HG02623 (cell line): ENCODE data around the gene DDX1.
"Not testable (repeated sequence)": the region's sequence is repeated elsewhere in the genome, so short reads cannot be mapped to it uniquely, and the experiment has no call there.

Experiments used
- ATAC-seq: cut with Tn5 transposase; IDR thresholded peaks from one replicate; pipeline ENCODE4 v1.9.1; 2021; ENCODE audit warnings: moderate library complexity; ENCODE audit not compliant: unreplicated experiment

DDX1 gene

DNA sequence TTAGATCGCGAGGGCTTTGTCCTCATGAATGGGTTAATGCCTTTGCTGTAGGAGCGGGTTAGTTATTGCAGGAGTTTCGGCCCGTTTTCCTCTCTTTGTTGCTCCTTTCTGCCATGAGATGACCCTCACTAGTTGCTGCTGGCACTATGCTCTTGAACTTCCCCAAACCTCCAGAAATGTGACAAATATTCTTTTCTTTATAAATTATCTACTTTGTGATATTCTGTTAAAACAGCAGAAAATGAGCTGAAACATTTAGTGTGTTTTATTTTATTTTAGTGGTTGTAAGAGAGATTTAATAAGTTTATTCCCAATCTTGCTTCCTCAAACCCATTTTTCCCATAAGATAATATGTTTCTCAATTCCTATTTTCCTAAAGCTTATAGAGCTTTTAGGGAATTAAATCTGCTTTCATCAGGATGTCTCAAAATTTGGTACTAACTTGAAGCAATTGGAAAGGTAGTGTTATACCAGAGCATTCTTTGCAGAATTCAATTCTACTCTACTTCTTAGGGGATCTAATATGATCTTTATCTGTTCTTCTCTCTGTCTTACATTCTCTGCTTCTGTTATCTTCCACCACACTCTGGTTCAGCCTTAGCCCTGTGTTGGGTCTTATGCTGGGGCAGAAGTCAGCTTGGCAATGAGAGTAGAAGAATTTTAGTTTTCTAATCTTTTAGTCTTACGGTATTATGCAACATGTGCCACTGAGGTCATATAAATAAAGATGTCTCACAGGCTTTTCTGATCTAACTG, 23.1 kb downstream of the DDX1 start:
- no peak for ATAC-seq

DNA sequence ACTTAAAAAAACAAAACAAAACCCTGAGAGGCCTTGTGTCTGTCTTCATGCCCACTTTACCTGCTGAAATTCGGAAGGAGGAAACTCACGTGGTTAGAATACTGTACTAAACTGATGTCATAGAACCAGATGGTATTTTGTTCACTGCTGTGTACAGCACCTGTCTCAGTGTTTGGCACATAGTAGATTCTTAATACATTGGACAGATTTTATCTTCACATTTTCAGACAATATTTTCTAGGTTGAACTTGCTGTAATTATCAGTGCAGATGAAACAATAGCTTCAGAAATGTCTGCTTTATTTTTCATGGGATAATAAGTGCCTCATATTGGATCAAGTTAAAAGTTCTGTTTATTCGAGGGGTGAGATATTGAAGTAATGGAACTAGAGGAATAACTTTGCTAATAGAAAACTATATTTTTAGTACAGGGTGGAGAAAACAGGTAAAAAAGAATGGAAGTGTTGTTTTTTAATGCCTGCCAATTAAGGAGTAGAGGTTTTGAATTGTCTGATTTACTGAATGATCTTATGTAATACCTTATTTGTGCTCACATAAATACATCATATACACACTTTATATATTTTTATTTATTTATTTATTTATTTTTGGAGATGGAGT, 23.7 kb downstream of the DDX1 start:
- no peak for ATAC-seq

DNA sequence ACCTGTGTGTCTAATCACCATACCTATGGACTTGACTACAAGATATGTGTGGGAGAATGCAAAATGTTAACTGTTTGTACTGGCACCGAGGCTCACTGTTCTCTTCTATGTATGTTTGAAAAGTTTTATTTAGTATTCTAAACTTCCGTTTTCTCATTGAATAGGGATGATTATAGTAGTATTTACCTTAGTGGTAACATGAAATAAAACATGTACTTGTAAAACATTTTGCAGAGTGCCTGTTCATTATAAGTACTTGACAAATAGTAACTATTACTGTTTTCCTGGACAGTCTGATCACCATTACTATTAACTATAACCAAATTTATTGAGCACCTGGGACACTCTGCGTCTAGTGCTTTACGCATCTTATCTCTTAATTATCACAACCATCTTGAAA, 24.8 kb downstream of the DDX1 start:
- no peak for ATAC-seq

DNA sequence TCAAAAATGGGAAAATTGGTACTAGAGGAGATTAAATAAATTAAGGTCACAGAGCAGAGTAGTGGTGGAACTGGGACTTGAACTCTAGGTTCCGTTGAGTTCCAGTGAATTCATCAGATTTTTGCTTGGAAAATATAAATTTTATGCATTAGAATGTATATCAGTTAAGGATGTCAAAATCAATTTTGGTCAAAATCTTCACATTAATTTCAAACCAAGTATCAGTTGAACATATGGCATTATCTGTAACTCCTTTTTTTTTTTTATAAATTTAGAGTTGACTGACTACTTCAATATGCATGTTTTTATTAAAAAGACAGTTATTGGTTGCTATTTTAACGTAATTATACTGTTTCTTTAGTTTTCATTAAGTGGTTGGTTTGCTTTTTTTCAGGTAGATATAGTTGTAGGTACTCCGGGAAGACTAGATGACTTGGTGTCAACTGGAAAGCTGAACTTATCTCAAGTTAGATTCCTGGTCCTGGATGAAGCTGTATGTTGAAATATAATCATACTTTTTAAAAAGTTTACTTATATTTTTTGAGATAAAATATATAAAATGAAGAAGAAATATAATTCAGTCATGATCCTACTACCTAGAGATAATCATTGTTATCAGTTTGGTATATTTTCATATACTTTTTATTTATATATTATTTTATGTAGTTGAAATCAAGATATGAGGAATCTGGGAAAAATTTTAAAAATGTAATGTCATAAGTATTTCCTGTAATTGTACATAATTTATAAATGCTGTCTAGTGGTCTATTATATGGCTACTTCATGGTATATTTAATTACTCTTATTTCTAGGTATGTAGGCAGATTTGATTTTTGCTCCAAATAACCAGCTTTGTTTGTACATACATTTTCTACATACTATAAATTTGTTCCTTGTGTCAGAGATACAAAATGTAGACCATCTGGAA, 25.4 kb downstream of the DDX1 start:
- ATAC-seq: no peak

DNA sequence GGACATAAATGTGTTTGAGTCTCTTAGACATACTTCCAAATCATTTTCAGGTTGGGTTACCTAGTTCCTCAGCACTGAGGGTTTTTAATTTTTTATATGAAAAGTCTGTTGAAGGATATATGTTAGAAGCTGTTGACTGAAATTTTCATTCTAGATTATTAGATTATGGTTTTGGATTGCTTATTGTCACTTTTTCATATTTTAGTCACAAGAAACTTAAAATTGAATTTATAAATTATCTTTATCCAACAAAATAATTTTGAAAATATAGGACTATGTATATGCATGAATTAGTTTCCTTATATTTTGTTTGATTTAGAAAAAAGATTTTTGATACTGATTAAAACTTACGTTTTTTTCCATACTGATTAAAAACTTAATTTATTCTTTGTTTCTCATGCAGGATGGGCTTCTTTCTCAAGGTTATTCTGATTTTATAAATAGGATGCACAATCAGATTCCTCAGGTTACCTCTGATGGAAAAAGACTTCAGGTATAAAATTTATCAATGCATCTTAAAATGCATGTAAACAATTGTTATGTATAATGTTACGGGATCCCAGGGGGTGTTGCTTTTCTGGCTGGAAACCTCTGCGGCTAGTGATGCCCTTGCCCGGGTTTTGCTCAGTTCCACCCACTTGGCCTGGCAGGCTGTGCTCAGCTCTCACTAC, 26.2 kb downstream of the DDX1 start:
- no peak for ATAC-seq

DNA sequence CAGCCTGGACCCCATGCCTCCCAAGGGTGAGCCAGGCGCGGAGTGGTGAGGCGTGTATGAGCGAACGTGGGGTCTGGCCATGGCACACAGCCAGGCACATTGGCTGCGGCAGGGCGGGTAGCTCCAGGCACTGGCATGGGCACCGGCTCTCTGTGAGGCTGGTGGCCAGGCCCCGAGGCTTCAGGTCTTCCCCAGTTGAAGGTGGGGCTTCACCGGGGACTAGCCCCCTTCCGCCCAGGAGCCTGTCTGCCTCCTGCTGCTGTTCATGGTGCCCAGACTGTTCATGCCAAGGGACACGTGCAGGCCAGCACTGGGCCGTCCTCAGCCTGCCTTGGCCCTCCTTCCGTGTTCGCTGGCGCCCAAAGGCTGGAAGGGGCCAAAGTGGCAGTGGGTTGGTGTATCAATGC, 26.8 kb downstream of the DDX1 start:
- no peak for ATAC-seq

DNA sequence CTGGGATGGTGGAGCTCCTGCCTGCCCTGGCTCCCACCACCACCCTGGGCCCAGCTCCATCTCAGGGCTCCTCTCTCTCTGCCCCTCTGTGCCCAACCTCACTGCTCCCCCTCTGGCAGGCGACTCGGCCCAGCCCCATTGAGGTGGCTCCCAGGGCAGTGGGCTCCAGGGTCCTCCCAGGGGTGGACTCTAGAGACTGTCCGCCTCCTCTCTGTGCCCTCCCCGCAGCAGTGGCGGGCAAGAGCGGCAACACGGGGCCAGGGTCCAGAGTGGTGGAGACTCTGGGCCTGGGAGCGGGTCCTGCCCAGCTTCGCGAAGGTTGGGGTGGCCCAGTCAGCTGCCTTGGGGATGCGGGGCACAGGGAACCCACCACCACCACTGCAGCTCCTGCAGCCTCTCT, 27.4 kb downstream of the DDX1 start:
- ATAC-seq: no peak

- ATAC-seq: no peak
Observed at GRCh38 chr2:15619510-15619909, 27.8 kb downstream of the DDX1 start.

GRCh38 chr2:15619938-15620337, 28.3 kb downstream of the DDX1 start:
- no peak for ATAC-seq

- no peak for ATAC-seq
Observed at GRCh38 chr2:15620340-15620739, 28.7 kb downstream of the DDX1 start.

- ATAC-seq: no peak
Observed at GRCh38 chr2:15620857-15621471, 29.3 kb downstream of the DDX1 start.

DNA sequence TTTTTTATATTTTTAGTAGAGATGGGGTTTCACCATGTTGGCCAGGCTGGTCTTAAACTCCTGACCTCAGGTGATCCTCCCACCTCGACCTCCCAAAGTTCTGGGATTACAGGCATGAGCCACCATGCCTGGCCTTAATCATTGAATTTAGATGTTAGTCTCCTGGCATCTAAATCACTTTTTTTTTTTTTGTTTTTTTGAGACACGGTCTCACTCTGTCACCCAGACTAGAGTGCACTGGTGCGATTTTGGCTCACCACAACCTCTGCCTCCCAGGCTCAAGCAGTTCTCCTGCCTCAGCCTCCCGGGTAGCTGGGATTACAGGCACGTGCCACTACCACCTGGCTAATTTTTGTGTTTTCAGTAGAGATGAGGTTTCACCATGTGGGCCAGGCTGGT, 29.8 kb downstream of the DDX1 start:
- ATAC-seq: not testable (repeated sequence)

- ATAC-seq: no peak
Observed at GRCh38 chr2:15622214-15622613, 30.5 kb downstream of the DDX1 start.

GRCh38 chr2:15622614-15623480, 31.2 kb downstream of the DDX1 start:
- ATAC-seq: no peak

DNA sequence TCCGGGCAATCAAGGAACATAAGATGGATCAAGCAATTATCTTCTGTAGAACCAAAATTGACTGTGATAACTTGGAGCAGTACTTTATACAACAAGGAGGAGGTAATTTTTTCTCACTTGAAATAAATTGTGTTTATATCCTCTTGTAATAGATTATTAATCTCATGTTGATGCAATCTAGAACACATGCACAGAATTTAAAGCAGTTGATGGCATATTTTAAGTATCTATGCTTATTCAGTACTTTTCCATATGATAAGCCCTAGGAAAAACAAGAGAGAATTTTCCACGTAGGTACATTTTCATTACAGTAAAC, 31.8 kb downstream of the DDX1 start:
- no peak for ATAC-seq

DNA sequence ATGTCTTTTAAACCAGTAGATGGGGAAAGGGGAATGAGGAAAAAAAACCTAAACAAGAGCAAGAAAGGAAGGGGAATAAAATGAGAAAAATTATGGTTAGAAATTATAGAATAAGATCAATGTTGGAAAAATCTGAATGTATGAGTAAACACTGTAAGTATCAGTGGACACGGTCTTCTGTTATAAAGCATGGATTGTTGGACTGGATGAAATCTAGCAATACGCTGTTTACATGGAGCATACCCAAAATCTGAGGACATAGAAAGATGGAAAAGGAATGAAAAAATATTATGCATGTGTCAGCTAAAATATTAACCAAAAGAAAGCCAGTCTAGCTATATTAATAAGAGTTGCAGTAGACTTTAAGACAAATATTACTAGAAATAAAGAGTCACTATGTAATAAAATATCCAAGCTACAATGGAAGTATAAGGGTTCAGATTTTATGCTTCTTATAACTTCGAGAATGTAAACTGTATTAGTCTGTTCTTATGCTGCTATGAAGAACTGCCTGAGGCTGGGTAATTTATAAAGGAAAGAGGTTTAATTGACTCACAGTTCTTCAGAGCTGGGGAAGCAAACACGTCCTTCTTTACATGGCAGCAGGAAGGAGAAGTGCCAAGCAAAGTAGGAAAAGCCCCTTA, 32.4 kb downstream of the DDX1 start:
- no peak for ATAC-seq

- no peak for ATAC-seq
Observed at GRCh38 chr2:15624903-15625302, 33.2 kb downstream of the DDX1 start.

GRCh38 chr2:15625344-15626036, 33.8 kb downstream of the DDX1 start:
- ATAC-seq: no peak

DNA sequence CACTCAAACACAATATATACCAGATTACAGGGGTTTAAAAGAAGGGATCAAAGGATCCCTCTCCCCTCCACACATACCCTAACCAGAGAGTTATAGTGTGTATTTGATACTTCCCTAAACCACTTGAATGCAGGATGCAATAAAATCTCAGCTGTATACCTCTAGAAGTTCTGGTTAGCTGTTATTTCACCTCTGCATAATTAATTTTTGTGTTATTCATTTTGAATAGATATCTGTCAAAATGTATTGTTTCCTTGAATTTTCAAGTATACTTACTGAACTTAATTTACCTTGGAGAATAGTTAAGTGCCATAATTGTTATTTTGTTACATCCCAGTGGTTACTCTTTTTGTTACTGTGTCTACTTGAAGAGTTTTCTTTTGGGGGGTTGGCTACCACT, 34.5 kb downstream of the DDX1 start:
- ATAC-seq: no peak
